ENCODE data around the gene GALNT1. TPM values are rescaled to one million over a fixed set of nuclear protein-coding genes. Genes with fewer than 3 reads are reported as not detected.

The GALNT1 gene
- total RNA-seq, 1 experiment from 2014 or later: 80.1 TPM

DNA sequence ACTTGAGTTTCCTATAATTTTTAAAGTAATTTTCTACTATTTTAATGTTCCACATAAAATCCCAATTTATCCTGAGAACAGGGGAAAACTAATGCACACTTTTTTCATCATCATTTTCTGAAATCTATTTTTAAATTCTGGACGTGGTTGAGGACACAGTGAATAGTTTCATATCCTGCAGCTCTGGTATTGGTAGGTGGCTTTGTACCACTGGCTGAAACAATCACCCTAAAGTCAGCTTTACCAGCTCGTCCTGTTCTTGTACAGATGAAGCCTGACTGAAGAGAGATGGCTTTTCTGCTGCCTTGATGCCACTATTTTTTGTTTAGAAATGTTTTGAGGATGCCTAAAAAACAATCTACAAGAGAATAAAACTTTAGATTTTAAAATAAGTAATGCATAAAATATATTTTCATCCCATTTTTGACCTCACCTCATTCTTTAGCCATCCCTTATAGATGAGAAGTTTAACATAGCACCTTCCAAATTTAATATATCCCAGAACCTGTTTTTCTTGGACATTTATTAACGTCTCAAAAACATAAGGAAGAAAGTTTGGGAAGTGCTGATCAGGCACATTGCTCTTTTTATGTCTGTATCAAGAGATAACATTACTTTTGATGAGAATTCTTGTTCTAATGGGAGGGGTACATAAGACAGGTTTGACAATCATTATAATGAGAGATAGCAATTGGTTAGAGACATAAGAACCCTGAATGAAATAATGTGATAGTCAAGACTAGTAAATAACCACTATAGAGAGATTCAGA is 80.9 kb downstream of the GALNT1 start:
- DNase-seq (ENCODE audit: low spot score) (no peak), ATAC-seq (no peak)
- no peak overlapping the region for H3K4me3 Mint-ChIP-seq
- CTCF ChIA-PET: no interaction called here
- H3K4me1 Mint-ChIP-seq: peaks cover 36% of the 10 kb centered on the region
- POLR2A ChIA-PET: no interaction called here
- H3K9me3 Mint-ChIP-seq: peaks cover 17% of the 10 kb centered on the region
- H3K27me3 Mint-ChIP-seq (ENCODE audit: low read depth): no peaks in the 10 kb centered on the region
- no peak for TF ChIP-seq MYBL2 (CRISPR knock-in tag; IDR thresholded peaks at IDR 0.05)
- TF ChIP-seq SOX15 (CRISPR knock-in tag; IDR thresholded peaks at IDR 0.05): no peak
- no peak for TF ChIP-seq CBFB (CRISPR knock-in tag; IDR thresholded peaks at IDR 0.05; ENCODE audit: low read depth)
- TF ChIP-seq CREM (CRISPR knock-in tag; IDR thresholded peaks at IDR 0.05): no peak
- TF ChIP-seq, protein P1, sequence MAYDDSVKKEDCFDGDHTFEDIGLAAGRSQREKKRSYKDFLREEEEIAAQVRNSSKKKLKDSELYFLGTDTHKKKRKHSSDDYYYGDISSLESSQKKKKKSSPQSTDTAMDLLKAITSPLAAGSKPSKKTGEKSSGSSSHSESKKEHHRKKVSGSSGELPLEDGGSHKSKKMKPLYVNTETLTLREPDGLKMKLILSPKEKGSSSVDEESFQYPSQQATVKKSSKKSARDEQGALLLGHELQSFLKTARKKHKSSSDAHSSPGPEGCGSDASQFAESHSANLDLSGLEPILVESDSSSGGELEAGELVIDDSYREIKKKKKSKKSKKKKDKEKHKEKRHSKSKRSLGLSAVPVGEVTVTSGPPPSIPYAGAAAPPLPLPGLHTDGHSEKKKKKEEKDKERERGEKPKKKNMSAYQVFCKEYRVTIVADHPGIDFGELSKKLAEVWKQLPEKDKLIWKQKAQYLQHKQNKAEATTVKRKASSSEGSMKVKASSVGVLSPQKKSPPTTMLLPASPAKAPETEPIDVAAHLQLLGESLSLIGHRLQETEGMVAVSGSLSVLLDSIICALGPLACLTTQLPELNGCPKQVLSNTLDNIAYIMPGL (CRISPR knock-in tag; IDR thresholded peaks at IDR 0.05): no peak
- no peak for TF ChIP-seq NFE2L1 (CRISPR knock-in tag; IDR thresholded peaks at IDR 0.05)
- TF ChIP-seq IRF2 (CRISPR knock-in tag; IDR thresholded peaks at IDR 0.05; ENCODE audit: borderline replicate concordance, low read depth): no peak
- TF ChIP-seq, protein P2, sequence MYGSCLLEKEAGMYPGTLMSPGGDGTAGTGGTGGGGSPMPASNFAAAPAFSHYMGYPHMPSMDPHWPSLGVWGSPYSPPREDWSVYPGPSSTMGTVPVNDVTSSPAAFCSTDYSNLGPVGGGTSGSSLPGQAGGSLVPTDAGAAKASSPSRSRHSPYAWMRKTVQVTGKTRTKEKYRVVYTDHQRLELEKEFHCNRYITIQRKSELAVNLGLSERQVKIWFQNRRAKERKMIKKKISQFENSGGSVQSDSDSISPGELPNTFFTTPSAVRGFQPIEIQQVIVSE (CRISPR knock-in tag; IDR thresholded peaks at IDR 0.05; ENCODE audit: borderline replicate concordance): no peak
- TF ChIP-seq, protein P3, sequence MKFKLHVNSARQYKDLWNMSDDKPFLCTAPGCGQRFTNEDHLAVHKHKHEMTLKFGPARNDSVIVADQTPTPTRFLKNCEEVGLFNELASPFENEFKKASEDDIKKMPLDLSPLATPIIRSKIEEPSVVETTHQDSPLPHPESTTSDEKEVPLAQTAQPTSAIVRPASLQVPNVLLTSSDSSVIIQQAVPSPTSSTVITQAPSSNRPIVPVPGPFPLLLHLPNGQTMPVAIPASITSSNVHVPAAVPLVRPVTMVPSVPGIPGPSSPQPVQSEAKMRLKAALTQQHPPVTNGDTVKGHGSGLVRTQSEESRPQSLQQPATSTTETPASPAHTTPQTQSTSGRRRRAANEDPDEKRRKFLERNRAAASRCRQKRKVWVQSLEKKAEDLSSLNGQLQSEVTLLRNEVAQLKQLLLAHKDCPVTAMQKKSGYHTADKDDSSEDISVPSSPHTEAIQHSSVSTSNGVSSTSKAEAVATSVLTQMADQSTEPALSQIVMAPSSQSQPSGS (CRISPR knock-in tag; IDR thresholded peaks at IDR 0.05; ENCODE audit: borderline replicate concordance, low read depth): no peak
- TF ChIP-seq, protein P4, sequence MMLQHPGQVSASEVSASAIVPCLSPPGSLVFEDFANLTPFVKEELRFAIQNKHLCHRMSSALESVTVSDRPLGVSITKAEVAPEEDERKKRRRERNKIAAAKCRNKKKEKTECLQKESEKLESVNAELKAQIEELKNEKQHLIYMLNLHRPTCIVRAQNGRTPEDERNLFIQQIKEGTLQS (CRISPR knock-in tag; conservative IDR thresholded peaks at IDR 0.05): no peak
- TF ChIP-seq, protein P5, sequence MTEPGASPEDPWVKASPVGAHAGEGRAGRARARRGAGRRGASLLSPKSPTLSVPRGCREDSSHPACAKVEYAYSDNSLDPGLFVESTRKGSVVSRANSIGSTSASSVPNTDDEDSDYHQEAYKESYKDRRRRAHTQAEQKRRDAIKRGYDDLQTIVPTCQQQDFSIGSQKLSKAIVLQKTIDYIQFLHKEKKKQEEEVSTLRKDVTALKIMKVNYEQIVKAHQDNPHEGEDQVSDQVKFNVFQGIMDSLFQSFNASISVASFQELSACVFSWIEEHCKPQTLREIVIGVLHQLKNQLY (CRISPR knock-in tag; IDR thresholded peaks at IDR 0.05): no peak
- no peak for TF ChIP-seq ZNF423 (CRISPR knock-in tag; IDR thresholded peaks at IDR 0.05)
- TF ChIP-seq TP53 (CRISPR knock-in tag; IDR thresholded peaks at IDR 0.05): no peak
- TF ChIP-seq GTF2I (CRISPR knock-in tag; conservative IDR thresholded peaks at IDR 0.05): no peak
- no peak for TF ChIP-seq ZNF396 (CRISPR knock-in tag; IDR thresholded peaks at IDR 0.05; ENCODE audit: borderline replicate concordance)
- TF ChIP-seq, protein P6, sequence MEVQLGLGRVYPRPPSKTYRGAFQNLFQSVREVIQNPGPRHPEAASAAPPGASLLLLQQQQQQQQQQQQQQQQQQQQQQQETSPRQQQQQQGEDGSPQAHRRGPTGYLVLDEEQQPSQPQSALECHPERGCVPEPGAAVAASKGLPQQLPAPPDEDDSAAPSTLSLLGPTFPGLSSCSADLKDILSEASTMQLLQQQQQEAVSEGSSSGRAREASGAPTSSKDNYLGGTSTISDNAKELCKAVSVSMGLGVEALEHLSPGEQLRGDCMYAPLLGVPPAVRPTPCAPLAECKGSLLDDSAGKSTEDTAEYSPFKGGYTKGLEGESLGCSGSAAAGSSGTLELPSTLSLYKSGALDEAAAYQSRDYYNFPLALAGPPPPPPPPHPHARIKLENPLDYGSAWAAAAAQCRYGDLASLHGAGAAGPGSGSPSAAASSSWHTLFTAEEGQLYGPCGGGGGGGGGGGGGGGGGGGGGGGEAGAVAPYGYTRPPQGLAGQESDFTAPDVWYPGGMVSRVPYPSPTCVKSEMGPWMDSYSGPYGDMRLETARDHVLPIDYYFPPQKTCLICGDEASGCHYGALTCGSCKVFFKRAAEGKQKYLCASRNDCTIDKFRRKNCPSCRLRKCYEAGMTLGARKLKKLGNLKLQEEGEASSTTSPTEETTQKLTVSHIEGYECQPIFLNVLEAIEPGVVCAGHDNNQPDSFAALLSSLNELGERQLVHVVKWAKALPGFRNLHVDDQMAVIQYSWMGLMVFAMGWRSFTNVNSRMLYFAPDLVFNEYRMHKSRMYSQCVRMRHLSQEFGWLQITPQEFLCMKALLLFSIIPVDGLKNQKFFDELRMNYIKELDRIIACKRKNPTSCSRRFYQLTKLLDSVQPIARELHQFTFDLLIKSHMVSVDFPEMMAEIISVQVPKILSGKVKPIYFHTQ (CRISPR knock-in tag; IDR thresholded peaks at IDR 0.05): no peak
- TF ChIP-seq, protein P7, sequence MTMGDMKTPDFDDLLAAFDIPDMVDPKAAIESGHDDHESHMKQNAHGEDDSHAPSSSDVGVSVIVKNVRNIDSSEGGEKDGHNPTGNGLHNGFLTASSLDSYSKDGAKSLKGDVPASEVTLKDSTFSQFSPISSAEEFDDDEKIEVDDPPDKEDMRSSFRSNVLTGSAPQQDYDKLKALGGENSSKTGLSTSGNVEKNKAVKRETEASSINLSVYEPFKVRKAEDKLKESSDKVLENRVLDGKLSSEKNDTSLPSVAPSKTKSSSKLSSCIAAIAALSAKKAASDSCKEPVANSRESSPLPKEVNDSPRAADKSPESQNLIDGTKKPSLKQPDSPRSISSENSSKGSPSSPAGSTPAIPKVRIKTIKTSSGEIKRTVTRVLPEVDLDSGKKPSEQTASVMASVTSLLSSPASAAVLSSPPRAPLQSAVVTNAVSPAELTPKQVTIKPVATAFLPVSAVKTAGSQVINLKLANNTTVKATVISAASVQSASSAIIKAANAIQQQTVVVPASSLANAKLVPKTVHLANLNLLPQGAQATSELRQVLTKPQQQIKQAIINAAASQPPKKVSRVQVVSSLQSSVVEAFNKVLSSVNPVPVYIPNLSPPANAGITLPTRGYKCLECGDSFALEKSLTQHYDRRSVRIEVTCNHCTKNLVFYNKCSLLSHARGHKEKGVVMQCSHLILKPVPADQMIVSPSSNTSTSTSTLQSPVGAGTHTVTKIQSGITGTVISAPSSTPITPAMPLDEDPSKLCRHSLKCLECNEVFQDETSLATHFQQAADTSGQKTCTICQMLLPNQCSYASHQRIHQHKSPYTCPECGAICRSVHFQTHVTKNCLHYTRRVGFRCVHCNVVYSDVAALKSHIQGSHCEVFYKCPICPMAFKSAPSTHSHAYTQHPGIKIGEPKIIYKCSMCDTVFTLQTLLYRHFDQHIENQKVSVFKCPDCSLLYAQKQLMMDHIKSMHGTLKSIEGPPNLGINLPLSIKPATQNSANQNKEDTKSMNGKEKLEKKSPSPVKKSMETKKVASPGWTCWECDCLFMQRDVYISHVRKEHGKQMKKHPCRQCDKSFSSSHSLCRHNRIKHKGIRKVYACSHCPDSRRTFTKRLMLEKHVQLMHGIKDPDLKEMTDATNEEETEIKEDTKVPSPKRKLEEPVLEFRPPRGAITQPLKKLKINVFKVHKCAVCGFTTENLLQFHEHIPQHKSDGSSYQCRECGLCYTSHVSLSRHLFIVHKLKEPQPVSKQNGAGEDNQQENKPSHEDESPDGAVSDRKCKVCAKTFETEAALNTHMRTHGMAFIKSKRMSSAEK (CRISPR knock-in tag; IDR thresholded peaks at IDR 0.05; ENCODE audit: borderline replicate concordance): no peak
- peaks cover 24% of the 10 kb centered on the region for H3K36me3 Mint-ChIP-seq
- peak overlapping the region; percentile 41; the same call in 1 of the 2 replicates for H3K27ac Mint-ChIP-seq

Measured in WTC11 (cell line).